GM12875 (cell line): ENCODE data around the gene CABLES2.

ENCODE experiments used
- H3K4me3 ChIP-seq: one replicate; pipeline ENCODE4 v1.5.1; 2011; ENCODE audit warnings: low read depth, low read length, control low read depth
- CTCF ChIP-seq: IDR thresholded peaks from 2 replicates; pipeline ENCODE4 v1.5.1; 2011; ENCODE audit warnings: low read depth, mild to moderate bottlenecking, control low read depth, inconsistent platforms, low read length, moderate library complexity, borderline replicate concordance; ENCODE audit not compliant: insufficient read depth

CABLES2 gene

DNA sequence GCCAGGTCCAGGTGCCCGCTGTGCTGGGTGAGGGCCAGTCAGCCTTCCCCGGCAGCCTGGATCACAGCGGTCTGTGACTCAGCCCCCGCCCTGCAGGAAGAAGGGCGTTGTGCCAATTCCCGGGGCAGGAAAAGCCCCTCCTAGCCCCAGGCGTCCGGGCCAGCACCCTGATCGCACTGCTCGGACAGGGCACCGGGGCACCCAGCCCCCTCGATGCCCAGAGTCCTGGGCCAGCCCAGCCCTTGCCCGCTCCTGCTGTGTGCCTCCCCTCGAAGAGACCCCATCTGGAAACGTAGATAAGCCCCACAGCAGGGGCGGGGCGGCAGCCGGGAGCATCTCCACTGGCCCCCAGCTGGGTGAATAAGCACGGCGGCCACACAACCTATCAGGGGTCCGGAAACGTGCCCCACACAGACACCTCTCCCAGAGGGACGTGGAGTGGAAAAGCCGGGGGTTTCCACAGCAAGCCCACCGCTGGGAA, 49.9 kb downstream of the CABLES2 start:
- H3K4me3 ChIP-seq, result no peak overlapping the region
- no peak for TF ChIP-seq CTCF

GRCh38 chr20:62356589-62357186, 50.4 kb downstream of the CABLES2 start:
- TF ChIP-seq CTCF, result no peak
- no peak overlapping the region for H3K4me3 ChIP-seq

- TF ChIP-seq CTCF, result no peak
- no peak overlapping the region for H3K4me3 ChIP-seq
These were observed 51.1 kb downstream of the CABLES2 start for GRCh38 chr20:62355878-62356588.

DNA sequence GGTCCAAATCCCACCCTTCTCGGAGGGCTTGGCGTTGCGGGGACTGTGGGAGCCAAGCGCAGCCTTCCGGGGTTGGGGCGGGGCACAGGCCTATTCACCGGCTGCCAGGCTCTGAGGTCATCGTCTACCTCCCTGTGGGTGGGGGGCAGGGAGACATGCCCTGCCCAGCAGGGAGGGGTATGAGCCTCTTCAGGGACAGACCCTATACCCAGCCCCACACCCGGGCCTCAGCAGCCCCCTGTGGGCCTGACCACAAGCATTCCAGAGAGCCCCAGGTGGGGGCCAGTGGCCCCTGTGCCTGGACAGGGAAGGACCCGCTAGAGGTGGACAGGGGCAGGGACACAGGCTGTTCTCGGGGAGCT, 51.6 kb downstream of the CABLES2 start:
- no peak overlapping the region for H3K4me3 ChIP-seq

DNA sequence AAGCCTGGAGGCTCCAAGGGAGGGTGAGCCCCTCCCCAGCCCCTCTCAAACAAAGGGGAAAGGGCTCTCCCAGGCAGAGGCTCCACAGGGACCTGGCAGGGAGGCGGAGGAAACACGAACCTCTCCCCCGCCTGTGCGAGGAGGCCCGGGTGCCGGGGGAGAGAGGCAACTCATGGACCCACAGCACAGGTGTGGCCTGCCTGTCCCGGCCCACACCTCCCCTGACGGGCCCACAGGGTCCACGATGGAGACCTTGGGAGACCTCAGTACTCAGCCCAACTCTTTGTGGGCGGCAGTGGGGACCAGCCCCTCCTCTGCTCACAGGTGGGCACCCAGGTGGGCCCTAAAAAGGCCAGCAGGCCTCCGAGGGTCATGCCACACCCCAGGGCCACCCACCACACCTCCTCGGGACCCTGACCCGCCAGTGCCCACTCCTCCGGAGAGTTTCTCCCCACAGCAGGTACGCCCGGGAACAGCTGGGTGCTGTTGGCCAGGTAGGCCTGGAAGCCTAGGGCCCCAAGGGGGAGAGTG, 52.2 kb downstream of the CABLES2 start:
- no peak overlapping the region for H3K4me3 ChIP-seq
- no peak for TF ChIP-seq CTCF

More for the DNA sequence above, 51.6 kb downstream of the CABLES2 start:
- no peak for TF ChIP-seq CTCF

DNA sequence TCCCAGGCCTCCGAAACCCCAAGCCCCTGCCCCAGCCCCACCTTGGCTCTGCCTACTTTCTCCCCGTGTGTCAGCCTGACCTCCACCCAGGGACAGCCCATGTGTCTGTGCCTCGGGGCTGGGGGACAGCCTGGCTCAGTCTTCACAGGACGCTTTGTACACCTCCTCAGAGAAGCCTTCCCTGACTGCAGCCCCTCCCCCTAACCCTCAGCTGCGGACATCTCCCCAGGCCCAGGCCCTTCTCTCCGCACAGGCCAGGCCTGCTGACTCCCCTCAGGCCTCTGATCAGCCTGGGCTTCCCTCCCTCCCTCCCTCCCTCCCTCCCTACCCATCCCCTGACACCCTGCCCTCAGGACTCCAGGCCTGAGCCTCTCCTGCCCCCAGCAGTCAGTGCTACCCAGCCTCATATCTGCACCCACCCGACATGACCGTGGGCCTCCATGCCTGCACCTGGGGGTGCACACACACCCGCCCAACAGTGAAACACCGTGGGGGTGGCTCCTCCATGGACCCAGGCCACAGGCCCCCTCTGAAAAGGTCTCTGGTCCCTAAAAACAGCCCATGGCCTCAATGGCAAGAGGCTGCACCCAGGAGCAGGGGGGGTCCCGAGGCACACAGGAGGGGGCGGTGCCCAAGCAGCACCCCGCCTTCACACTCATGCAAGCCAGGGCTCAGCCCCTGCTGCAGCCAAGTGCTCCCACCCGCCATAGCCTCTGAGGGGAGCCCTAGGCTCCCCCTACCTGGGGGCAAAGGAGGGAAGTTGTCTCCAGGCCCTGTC, 52.9 kb downstream of the CABLES2 start:
- no peak overlapping the region for H3K4me3 ChIP-seq
- TF ChIP-seq CTCF, result no peak
